ENCODE measurements around the gene RSAD1.

Gene RSAD1

DNA sequence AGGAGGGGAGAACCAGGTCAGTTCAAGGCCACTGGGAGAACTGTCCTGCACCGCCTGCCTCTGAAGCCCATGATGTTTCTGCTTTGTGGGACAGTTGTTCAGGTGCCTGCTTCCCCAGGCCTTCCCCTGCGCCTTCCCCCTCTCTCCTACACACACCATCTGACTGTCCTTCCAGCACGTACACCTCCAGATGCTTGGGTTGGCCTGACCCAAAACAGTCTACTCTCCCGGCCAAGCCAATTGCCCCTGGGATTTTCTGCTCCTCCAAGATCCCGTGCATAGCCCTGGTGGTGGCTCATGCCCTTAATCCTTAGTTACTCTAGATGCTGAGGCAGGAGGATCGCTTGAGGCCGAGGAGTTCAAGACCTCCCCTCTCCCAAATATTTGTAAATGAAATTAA is 684 bp upstream of the RSAD1 start:
- H3K4me3 ChIP-seq (ENCODE audit: low read depth, low read length) = no peak overlapping the region
- DNase-seq (ENCODE audit: low read depth) = no peak
- TF ChIP-seq, protein P1, sequence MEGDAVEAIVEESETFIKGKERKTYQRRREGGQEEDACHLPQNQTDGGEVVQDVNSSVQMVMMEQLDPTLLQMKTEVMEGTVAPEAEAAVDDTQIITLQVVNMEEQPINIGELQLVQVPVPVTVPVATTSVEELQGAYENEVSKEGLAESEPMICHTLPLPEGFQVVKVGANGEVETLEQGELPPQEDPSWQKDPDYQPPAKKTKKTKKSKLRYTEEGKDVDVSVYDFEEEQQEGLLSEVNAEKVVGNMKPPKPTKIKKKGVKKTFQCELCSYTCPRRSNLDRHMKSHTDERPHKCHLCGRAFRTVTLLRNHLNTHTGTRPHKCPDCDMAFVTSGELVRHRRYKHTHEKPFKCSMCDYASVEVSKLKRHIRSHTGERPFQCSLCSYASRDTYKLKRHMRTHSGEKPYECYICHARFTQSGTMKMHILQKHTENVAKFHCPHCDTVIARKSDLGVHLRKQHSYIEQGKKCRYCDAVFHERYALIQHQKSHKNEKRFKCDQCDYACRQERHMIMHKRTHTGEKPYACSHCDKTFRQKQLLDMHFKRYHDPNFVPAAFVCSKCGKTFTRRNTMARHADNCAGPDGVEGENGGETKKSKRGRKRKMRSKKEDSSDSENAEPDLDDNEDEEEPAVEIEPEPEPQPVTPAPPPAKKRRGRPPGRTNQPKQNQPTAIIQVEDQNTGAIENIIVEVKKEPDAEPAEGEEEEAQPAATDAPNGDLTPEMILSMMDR (conservative IDR thresholded peaks at IDR 0.05; ENCODE audit: low read depth, low read length) = no peak

DNA sequence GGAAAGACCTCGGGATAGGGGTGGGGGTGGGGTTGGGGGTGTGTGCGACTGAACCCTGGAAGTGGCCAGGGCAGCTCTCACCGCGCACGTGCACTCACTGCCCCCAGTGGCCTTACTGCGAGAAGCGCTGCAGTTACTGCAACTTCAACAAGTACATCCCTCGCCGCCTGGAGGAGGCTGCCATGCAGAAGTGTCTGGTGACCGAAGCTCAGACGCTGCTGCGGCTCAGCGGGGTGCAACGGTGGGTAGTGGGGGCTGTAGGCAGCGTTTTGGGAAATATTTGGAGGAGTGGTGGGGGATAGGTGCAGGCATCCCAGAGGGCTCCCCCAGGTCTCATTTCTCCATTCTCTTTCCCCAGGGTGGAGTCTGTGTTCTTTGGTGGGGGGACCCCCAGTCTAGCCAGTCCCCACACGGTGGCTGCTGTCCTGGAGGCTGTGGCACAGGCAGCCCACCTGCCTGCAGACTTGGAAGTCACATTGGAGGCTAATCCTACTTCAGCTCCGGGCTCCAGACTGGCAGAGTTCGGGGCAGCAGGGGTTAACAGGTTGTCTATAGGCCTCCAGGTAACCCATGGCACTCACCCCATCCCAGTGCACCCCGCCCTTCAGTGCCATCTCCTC is 972 bp downstream of the RSAD1 start:
- TF ChIP-seq, protein P1 (conservative IDR thresholded peaks at IDR 0.05; ENCODE audit: low read depth, low read length) = peak; percentile 51
- peak overlapping the region; percentile 85 for H3K4me3 ChIP-seq (ENCODE audit: low read depth, low read length)
- peak; percentile 81 for DNase-seq (ENCODE audit: low read depth)

DNA sequence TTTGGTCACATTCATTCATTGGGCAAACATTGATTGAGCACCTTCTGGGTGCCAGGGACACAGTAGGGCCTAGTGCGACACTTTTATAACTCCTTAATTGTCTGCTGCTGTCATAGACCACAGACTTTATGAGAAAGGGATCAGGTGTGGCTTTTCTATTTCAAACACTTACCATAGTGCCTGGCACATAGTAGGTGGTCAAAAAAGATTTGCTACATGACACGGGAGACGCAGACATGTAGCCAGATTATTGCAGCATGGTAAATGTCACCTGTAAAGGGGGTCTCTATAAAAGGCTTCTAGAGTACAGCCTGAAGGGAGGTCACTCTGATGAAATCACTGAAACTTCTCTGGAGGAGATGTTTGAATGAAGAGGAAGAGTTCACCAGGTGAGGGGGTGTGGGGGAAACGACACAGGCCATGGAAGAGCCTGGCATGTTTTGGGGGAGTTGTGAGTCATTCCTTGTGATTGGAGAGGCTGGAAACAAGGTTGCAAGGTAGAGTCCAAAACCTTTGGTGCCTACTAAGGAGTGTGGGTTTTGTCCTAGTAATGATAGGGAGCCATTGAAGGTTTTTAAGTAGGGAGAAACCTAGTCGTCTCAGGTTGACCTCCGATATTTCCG is 1.6 kb downstream of the RSAD1 start:
- TF ChIP-seq, protein P1 (conservative IDR thresholded peaks at IDR 0.05; ENCODE audit: low read depth, low read length) = no peak
- H3K4me3 ChIP-seq (ENCODE audit: low read depth, low read length) = no peak overlapping the region
- DNase-seq (ENCODE audit: low read depth) = no peak

DNA sequence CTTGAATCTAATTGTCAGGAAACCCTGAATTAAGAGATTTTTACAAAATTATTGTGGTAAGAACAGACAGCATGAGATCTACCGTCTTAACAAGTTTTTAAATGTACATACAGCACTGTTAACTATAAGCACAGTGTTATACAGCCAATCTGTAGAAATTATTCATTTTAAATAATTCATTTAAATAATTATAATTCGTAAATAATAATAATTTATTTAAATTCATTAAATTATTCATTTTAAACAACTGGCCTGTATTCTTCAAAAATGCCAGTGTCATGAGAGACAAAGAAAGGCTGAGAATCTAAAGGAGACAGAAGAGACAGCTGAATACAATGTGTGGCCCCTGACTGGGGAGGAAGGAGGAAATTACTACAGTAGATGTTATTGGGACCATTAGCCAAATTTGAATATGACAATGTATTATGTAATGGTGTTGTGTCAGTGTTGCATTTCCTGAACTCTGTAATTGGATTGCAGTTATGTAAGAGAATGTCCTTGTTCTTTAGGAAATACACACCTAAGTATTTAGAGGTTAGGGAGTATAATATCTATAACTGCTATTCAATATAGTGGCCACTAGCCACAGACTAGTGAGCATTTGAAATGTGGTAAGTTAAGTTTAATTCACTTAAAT is 2.3 kb downstream of the RSAD1 start:
- TF ChIP-seq, protein P1 (conservative IDR thresholded peaks at IDR 0.05; ENCODE audit: low read depth, low read length) = no peak
- DNase-seq (ENCODE audit: low read depth) = no peak
- H3K4me3 ChIP-seq (ENCODE audit: low read depth, low read length) = no peak overlapping the region

DNA sequence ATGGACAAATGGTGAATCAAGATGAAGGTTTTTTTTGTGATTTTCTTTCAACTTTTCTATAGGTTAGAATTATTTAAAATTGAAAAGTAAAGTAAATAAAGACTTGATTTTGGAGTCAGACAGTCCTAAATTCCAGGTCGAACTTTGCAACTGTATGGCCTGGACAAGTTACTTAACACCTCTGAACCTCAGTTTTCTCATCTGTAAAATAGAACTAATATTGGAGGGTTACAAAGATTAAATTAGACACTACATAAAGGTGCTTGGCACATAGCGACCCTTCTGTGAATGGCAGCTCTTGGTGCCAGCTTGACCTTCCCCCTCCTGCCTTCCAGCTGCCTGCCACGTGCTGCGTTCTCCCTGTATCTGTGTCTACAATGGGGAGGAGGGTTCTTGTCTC is 3.0 kb downstream of the RSAD1 start:
- TF ChIP-seq, protein P1 (conservative IDR thresholded peaks at IDR 0.05; ENCODE audit: low read depth, low read length) = no peak
- DNase-seq (ENCODE audit: low read depth) = no peak
- no peak overlapping the region for H3K4me3 ChIP-seq (ENCODE audit: low read depth, low read length)

DNA sequence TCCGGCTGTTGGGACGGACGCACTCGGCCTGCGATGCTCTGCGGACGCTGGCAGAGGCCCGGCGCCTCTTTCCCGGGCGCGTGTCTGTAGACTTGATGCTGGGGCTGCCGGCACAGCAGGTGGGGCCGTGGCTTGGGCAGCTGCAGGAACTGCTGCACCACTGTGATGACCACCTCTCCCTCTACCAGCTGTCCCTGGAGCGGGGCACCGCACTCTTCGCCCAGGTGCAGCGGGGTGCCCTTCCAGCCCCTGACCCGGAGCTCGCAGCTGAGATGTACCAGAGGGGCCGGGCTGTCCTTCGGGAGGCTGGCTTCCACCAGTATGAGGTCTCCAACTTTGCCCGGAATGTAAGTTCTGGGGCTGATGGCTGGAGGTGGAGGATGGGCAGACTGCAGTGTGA is 3.5 kb downstream of the RSAD1 start:
- no peak overlapping the region for H3K4me3 ChIP-seq (ENCODE audit: low read depth, low read length)
- DNase-seq (ENCODE audit: low read depth) = no peak
- TF ChIP-seq, protein P1 (conservative IDR thresholded peaks at IDR 0.05; ENCODE audit: low read depth, low read length) = no peak
